H1 (cell line): ENCODE measurements around the gene KCNAB3. TPM values are rescaled to one million over a fixed set of nuclear protein-coding genes. Genes with fewer than 3 reads are reported as not detected.

Source experiments
- CTCF ChIA-PET: fragments of 300-600 bp; sonication (Branson Sonifier 250); formaldehyde crosslinking; loops from one replicate; lab custom pipeline; 2021; ENCODE audit not compliant: partially characterized antibody; lab: Charles Lee
- POLR2A ChIA-PET: fragments of 300-600 bp; sonication (Branson Sonifier 250); formaldehyde crosslinking; loops from one replicate; lab custom pipeline; 2021; ENCODE audit warnings: inconsistent platforms; ENCODE audit not compliant: partially characterized antibody; lab: Charles Lee
- DNase-seq, 2 experiments: peaks; one replicate each; pipeline versions ENCODE4 v3.0.0 to v3.0.0-alpha.2; 2010 to 2022; ENCODE audit warnings: low spot score in 2 of 2, low read depth in 1 of 2, mixed read lengths in 1 of 2
- FAIRE-seq: peaks from 2 replicates; lab custom pipeline; 2011; peaks lifted over from hg19 to GRCh38; lab: Jason Lieb, UNC
- H2AFZ ChIP-seq: 2 replicates; pipeline ENCODE4 v1.8.1; 2012; ENCODE audit warnings: low read length, inconsistent platforms
- H2AK5ac ChIP-seq: 2 replicates; pipeline ENCODE4 v1.6.1; 2013; ENCODE audit warnings: low read depth, low read length
- H2BK120ac ChIP-seq: replicated peaks from 2 replicates; pipeline ENCODE3; 2013; ENCODE audit warnings: low read depth, low read length, inconsistent platforms
- H2BK12ac ChIP-seq: 2 replicates; pipeline ENCODE4 v1.6.1; 2013; ENCODE audit warnings: low read depth, low read length
- H2BK15ac ChIP-seq: 2 replicates; pipeline ENCODE4 v1.6.1; 2013; ENCODE audit warnings: low read length
- H2BK20ac ChIP-seq: 2 replicates; pipeline ENCODE4 v1.6.1; 2013; ENCODE audit warnings: low read length
- H2BK5ac ChIP-seq: 2 replicates; pipeline ENCODE4 v1.6.1; 2013; ENCODE audit warnings: low read depth, low read length
- H3K14ac ChIP-seq: 2 replicates; pipeline ENCODE4 v1.6.1; 2013; ENCODE audit warnings: inconsistent platforms; ENCODE audit not compliant: insufficient read length
- H3K18ac ChIP-seq: 2 replicates; pipeline ENCODE4 v1.6.1; 2013; ENCODE audit warnings: low read length; ENCODE audit errors: extremely low read depth
- H3K23ac ChIP-seq: 2 replicates; pipeline ENCODE4 v1.6.1; 2013; ENCODE audit warnings: inconsistent platforms; ENCODE audit not compliant: insufficient read length
- H3K23me2 ChIP-seq: 2 replicates; pipeline ENCODE4 v1.6.1; 2013; ENCODE audit warnings: low read depth, low read length
- H3K27ac ChIP-seq: 2 replicates; pipeline ENCODE4 v1.6.1; 2011; ENCODE audit warnings: low read depth, low read length, inconsistent platforms
- H3K27me3 ChIP-seq, 4 experiments: replicated peaks in 1 of 4; 1 replicate in 1 of 4; 2 replicates in 3 of 4; pipeline versions ENCODE4 v1.6.1 to v1.8.1; 2011 to 2013; ENCODE audit warnings: low read length in 3 of 4, mild to moderate bottlenecking in 3 of 4, inconsistent platforms in 2 of 4, mixed read lengths in 2 of 4, moderate library complexity in 1 of 4; ENCODE audit not compliant: control insufficient read depth in 3 of 4, insufficient read depth in 3 of 4; ENCODE audit errors: extremely low read depth in 1 of 4
- H3K36me3 ChIP-seq, 4 experiments: 2 replicates each; pipeline versions ENCODE4 v1.6.1 to v1.8.1; 2011 to 2013; ENCODE audit warnings: mild to moderate bottlenecking in 4 of 4, low read length in 3 of 4, moderate library complexity in 2 of 4, control low read depth in 1 of 4, inconsistent platforms in 1 of 4; ENCODE audit not compliant: insufficient read depth in 4 of 4, control insufficient read depth in 2 of 4
- H3K4ac ChIP-seq: replicated peaks from 2 replicates; pipeline ENCODE3; 2013; ENCODE audit warnings: low read length, low read depth, mixed read lengths, inconsistent platforms; ENCODE audit not compliant: insufficient read length
- H3K4me1 ChIP-seq, 4 experiments: replicated peaks in 1 of 4; 1 replicate in 1 of 4; 2 replicates in 3 of 4; pipeline versions ENCODE4 v1.6.1 to v1.8.1; 2011 to 2013; ENCODE audit warnings: low read length in 3 of 4, inconsistent platforms in 2 of 4, mixed read lengths in 1 of 4; ENCODE audit not compliant: insufficient read depth in 4 of 4, control insufficient read depth in 3 of 4
- H3K4me2 ChIP-seq, 2 experiments: 2 replicates each; pipeline versions ENCODE4 v1.6.1 to v1.8.1; 2011 to 2013; ENCODE audit warnings: low read depth in 2 of 2, low read length in 2 of 2, control low read depth in 1 of 2, inconsistent platforms in 1 of 2, mild to moderate bottlenecking in 1 of 2; ENCODE audit not compliant: insufficient read depth in 1 of 2
- H3K4me3 ChIP-seq, 4 experiments: fragments of 200-600, 300-600 bp in 1 of 4; sonication (generic), shearing (Covaris generic), sonication (Bioruptor Twin) in 1 of 4; 2 replicates each; pipeline versions ENCODE4 v1.5.1 to v1.8.1; 2011 to 2016; ENCODE audit warnings: low read length in 4 of 4, low read depth in 3 of 4, control low read depth in 2 of 4, inconsistent platforms in 2 of 4, mild to moderate bottlenecking in 2 of 4, mixed read lengths in 1 of 4, moderate library complexity in 1 of 4; ENCODE audit not compliant: insufficient read depth in 2 of 4; ENCODE audit errors: extremely low read depth in 1 of 4
- H3K56ac ChIP-seq: replicated peaks from 2 replicates; pipeline ENCODE3; 2013; ENCODE audit warnings: low read depth, mild to moderate bottlenecking, mixed read lengths, low read length, inconsistent platforms; ENCODE audit not compliant: insufficient read length
- H3K79me1 ChIP-seq: 2 replicates; pipeline ENCODE4 v1.6.1; 2013; ENCODE audit warnings: low read depth, low read length, control low read depth
- H3K79me2 ChIP-seq, 2 experiments: 2 replicates each; pipeline versions ENCODE4 v1.6.1 to v1.8.1; 2012 to 2013; ENCODE audit warnings: low read length in 2 of 2, mild to moderate bottlenecking in 2 of 2, inconsistent platforms in 1 of 2; ENCODE audit not compliant: insufficient read depth in 2 of 2, control insufficient read depth in 1 of 2
- H3K9ac ChIP-seq, 4 experiments: replicated peaks in 1 of 4; 1 replicate in 1 of 4; 2 replicates in 3 of 4; pipeline versions ENCODE4 v1.6.1 to v1.8.1; 2011 to 2013; ENCODE audit warnings: low read depth in 3 of 4, low read length in 3 of 4, control low read depth in 2 of 4, mild to moderate bottlenecking in 2 of 4, moderate library complexity in 2 of 4, inconsistent platforms in 1 of 4; ENCODE audit errors: extremely low read depth in 1 of 4
- H3K9me3 ChIP-seq, 2 experiments: 2 replicates each; pipeline versions ENCODE4 v1.6.1 to v1.8.1; 2012 to 2013; ENCODE audit warnings: mild to moderate bottlenecking in 2 of 2, moderate library complexity in 2 of 2, control low read depth in 1 of 2, inconsistent platforms in 1 of 2, low read depth in 1 of 2, low read length in 1 of 2, mixed read lengths in 1 of 2; ENCODE audit not compliant: insufficient read depth in 2 of 2
- H4K20me1 ChIP-seq, 2 experiments: replicated peaks in 1 of 2; 2 replicates each; pipeline versions ENCODE3 to v1.8.1; 2011 to 2013; ENCODE audit warnings: inconsistent platforms in 2 of 2, low read length in 2 of 2, mild to moderate bottlenecking in 1 of 2; ENCODE audit not compliant: insufficient read depth in 2 of 2, control insufficient read depth in 1 of 2
- H4K5ac ChIP-seq: 2 replicates; pipeline ENCODE4 v1.6.1; 2013; ENCODE audit warnings: low read length, low read depth, mixed read lengths, inconsistent platforms; ENCODE audit not compliant: insufficient read length
- H4K8ac ChIP-seq: 2 replicates; pipeline ENCODE4 v1.8.0; 2013; ENCODE audit warnings: mild to moderate bottlenecking, moderate library complexity, low read length, inconsistent platforms; ENCODE audit not compliant: insufficient read depth; ENCODE audit errors: extremely low read depth
- H4K91ac ChIP-seq: replicated peaks from 2 replicates; pipeline ENCODE3; 2013; ENCODE audit warnings: low read length, mixed read lengths, inconsistent platforms; ENCODE audit not compliant: insufficient read length
- BCL11A ChIP-seq, 2 experiments: IDR thresholded peaks; one replicate each; pipeline ENCODE4 v1.6.1; 2011; ENCODE audit warnings: low read depth in 2 of 2, low read length in 2 of 2, mild to moderate bottlenecking in 2 of 2
- CREB1 ChIP-seq: IDR thresholded peaks from 2 replicates; pipeline ENCODE4 v1.6.1; 2012; ENCODE audit warnings: inconsistent platforms
- GABPA ChIP-seq: IDR thresholded peaks from 2 replicates; pipeline ENCODE4 v1.6.1; 2011; ENCODE audit warnings: mild to moderate bottlenecking, low read length, moderate library complexity, borderline replicate concordance; ENCODE audit not compliant: insufficient read depth
- POLR2AphosphoS5 ChIP-seq: IDR thresholded peaks from 2 replicates; pipeline ENCODE4 v1.6.1; 2011; ENCODE audit warnings: low read depth, low read length
- TBP ChIP-seq: IDR thresholded peaks from 2 replicates; pipeline ENCODE4 v1.6.1; 2011; ENCODE audit warnings: low read depth, low read length, improper control_type of control experiment
- TEAD4 ChIP-seq: IDR thresholded peaks from 2 replicates; pipeline ENCODE4 v1.6.1; 2012; ENCODE audit warnings: low read depth, low read length, inconsistent platforms, mixed read lengths
- WGBS, 2 experiments: shearing (Covaris generic) in 1 of 2; methylation state at CpG; one replicate each; pipeline versions ENCODE4 v1.1.6 to v1.1.7; 2013 to 2015; ENCODE audit warnings: low lambda C conversion rate in 2 of 2, mixed read lengths in 2 of 2, inconsistent platforms in 1 of 2, low coverage in 1 of 2, missing lambda C conversion rate in 1 of 2; ENCODE audit not compliant: insufficient replicate concordance in 2 of 2, insufficient coverage in 1 of 2, insufficient read length in 1 of 2; ENCODE audit errors: extremely low coverage in 1 of 2, missing lambda C conversion rate in 1 of 2; 5-methylcytosine and 5-hydroxymethylcytosine counted together
- polyA plus RNA-seq, 7 experiments: library from polyadenylated mRNA; depleted of rRNA in 3 of 7; stranded (reverse) in 5 of 7; unstranded in 2 of 7; fragments of >200 nt in 5 of 7; fragments of 200-250 nt in 2 of 7; gene quantifications; 1 replicate in 5 of 7; 2 replicates in 1 of 7; 4 replicates in 1 of 7; pipeline versions ENCODE4 v1.2.1 to v1.2.3, GENCODE V29; 2011 to 2013; ENCODE audit warnings: missing spikeins in 2 of 7, mixed read lengths in 2 of 7
- total RNA-seq: library from RNA; stranded (reverse); fragmentation: NEBNext Ultra II Directional; extraction: Animal tissue kit (Norgen Biotek cat#: 25700); gene quantifications from 2 replicates; pipeline ENCODE4 v1.2.1, GENCODE V29; 2021
- TF ChIP-seq, protein P1 (sequence below): IDR thresholded peaks from 2 replicates; pipeline ENCODE4 v1.6.1; 2012; ENCODE audit warnings: low read length, inconsistent platforms

KCNAB3 gene
- total and polyA plus RNA-seq, 2 of the 8 experiments (the other 6 are each of a cell fraction or from before 2014, with no cell fraction given): 1.7 to 2.4 TPM

GRCh38 chr17:7946441-7946840, 16.8 kb upstream of the KCNAB3 start:
- Histone ChIP-seq H2BK20ac (no peak overlapping the region), H3K4me2 (no peak overlapping the region), H3K18ac (no peak overlapping the region), H3K27me3 (no peaks in the 10 kb centered on the region), H3K79me1 (no peaks in the 10 kb centered on the region), H3K4me1 (no peaks in the 10 kb centered on the region), H3K9ac (no peak overlapping the region), H3K79me2 (no peaks in the 10 kb centered on the region), H2BK5ac (no peak overlapping the region), H3K27ac (no peak overlapping the region), H3K9me3 (no peaks in the 10 kb centered on the region), H2AFZ (no peak overlapping the region), H3K56ac (no peak overlapping the region), H2BK15ac (no peak overlapping the region), H2AK5ac (no peak overlapping the region), H3K23me2 (no peaks in the 10 kb centered on the region), H2BK12ac (no peak overlapping the region), H3K4ac (no peak overlapping the region), H3K23ac (no peak overlapping the region), H3K36me3 (peaks cover 8 to 40% (median 32%) of the 10 kb centered on the region in 4 experiments), H4K5ac (no peak overlapping the region), H4K91ac (no peak overlapping the region), H4K8ac (no peak overlapping the region), H4K20me1 (peaks cover 2 to 4% of the 10 kb centered on the region in 2 experiments), H2BK120ac (no peak overlapping the region), H3K14ac (no peak overlapping the region), H3K4me3 (no peak overlapping the region)
- FAIRE-seq (no peak), DNase-seq (no peak)
- TF ChIP-seq, protein P1, sequence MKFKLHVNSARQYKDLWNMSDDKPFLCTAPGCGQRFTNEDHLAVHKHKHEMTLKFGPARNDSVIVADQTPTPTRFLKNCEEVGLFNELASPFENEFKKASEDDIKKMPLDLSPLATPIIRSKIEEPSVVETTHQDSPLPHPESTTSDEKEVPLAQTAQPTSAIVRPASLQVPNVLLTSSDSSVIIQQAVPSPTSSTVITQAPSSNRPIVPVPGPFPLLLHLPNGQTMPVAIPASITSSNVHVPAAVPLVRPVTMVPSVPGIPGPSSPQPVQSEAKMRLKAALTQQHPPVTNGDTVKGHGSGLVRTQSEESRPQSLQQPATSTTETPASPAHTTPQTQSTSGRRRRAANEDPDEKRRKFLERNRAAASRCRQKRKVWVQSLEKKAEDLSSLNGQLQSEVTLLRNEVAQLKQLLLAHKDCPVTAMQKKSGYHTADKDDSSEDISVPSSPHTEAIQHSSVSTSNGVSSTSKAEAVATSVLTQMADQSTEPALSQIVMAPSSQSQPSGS: no peak
- no peak for TF ChIP-seq TEAD4
- TF ChIP-seq GABPA: no peak
- no peak for TF ChIP-seq BCL11A (IDR thresholded peaks at IDR 0.05; ENCODE audit: low read depth in 2 of 2, low read length in 2 of 2)
- no peak for TF ChIP-seq POLR2AphosphoS5
- no peak for TF ChIP-seq TBP
- no peak for TF ChIP-seq CREB1
- ChIA-PET CTCF (interaction anchor here (0.6 to 2.1 kb wide), 5 partner anchors 16 to 120 kb away, joined by 3 to 6 read pairs (median 3); no protein-coding TSS in a partner anchor), POLR2A (interaction anchor here (1.4 kb wide), 1 partner anchor 19 kb away, joined by 3 read pairs; no protein-coding TSS in a partner anchor)
- WGBS, 2 experiments: 90% methylated on average over 5 of the region's 5 CpGs; no CpG with 5 or more reads in 1 of the 2 experiments
